GM19240 (cell line): ENCODE results near the gene ZMIZ1.

ENCODE experiments used
- DNase-seq: peaks from one replicate; pipeline ENCODE4 v3.0.0; 2011; ENCODE audit warnings: low spot score; ENCODE audit not compliant: insufficient read length

ZMIZ1 gene

DNA sequence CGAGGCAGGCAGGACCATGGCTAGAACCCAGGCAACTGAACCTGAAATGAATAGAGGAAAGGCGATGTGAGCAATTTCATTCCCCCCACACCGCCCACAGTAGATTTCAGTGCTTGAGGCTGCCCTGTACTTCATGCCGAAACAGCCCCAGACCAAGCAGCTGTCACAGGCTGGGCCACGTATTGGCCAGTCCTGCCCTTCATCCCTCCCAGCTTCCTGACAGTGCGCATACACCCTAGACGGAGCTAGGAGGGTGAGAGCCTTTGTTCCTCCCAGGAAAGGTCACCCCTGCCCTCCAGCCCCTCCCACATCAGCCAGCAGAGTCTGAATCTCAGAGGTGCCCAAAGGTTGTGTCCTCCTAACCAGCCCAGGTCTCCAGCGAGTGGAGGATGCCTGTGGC is 98.8 kb downstream of the ZMIZ1 start:
- no peak for DNase-seq

DNA sequence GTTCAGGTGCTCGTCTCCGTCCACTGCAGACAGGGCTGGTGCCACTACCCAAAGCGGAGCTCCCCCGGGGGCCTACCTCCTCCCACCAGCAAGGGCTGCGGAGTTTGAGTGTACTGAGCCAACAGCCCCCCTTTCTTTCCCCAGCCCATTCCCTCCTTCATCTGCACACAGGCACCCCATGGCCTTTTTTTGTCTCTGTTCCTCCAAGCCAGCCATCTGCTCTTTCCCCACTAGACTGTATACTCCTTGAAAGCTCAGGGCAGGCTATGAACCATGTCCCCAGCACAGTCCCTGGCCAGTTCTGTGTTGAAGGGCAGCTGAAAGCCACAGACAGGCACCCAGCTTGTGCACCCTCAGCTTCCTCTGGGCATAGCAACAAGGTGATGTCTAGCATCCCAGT is 99.4 kb downstream of the ZMIZ1 start:
- no peak for DNase-seq

DNA sequence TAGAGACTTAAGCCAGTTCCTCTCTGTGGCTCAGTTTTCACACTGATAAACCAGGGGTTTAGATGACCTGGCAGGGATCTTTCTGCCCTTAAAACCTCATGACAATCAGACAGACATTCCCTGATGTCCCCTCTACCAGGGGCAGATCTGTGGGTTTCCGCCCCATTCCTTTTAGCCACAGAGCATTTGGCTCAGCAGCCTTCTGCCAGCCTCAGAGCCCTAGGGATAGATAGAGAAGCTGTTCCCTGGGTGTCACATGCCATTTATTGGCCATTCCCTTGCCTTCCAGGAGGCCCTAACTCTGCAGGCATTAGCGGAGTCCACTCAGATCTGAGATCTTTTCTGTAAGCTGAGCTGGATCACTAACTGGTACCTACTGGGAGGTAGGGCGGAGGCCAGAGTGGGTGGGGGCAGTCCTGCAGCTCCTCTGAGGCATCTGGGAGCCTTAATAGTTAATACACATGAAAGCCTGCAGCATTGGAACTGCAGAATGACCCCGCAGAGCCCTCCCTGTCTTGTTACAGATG is 101.5 kb downstream of the ZMIZ1 start:
- DNase-seq, result no peak

DNA sequence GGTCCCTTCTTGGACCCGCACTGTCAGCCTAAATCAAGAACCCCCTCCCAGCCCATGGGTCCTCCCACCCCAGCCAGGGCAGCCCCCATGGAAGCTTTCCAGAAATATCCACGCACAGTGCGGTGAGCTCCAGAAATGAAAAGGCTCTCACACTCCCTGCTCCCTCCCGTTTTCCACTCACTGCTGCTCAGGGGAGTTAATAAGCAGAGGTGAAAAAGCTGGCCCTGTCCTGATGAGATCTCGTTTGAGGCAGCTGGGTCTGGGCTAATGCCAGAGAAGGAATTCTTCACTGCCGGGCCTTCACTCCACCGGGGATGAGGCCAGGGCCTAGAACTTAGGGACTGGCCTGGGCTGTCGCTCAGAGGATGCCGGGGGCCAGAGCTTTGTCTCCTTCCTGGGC is 102.2 kb downstream of the ZMIZ1 start:
- DNase-seq, result no peak

DNA sequence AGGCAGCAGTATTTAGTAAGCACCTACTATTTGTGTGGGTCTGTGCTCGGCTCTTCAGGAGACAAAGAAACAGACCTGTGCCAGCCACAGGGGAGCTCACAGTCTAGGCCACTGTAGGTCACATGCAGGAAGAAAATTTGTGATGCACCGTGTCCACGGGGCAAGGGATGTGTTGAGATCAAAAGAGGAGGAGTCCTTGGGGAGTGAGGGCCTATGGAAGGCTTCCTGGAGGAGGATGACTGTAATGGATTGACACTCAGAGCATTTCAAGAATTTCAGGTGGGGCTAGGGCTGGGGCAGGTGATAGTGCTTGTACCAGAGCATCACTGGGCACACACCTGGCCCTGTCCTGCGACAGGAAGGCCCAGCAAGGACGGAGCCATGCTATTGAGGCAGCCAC is 102.7 kb downstream of the ZMIZ1 start:
- no peak for DNase-seq

DNA sequence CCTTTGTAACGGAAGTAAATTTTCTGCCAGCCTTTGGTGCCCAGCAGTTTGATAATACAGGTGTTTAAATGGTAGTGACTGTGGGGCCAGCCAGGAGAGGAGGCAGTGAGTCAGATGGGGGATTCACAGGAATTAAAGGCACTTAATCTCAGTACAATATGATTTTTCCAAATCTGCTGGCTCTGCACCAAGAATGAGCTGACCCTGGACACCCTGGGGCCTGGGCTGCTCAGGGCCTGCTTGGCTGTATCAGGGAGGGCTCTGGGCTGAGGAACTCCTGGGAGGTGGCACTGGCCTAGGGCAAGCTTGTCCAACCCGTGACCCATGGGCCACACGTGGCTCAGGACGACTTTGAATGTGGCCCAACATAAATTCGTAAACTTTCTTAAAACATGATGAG is 104.1 kb downstream of the ZMIZ1 start:
- no peak for DNase-seq

DNA sequence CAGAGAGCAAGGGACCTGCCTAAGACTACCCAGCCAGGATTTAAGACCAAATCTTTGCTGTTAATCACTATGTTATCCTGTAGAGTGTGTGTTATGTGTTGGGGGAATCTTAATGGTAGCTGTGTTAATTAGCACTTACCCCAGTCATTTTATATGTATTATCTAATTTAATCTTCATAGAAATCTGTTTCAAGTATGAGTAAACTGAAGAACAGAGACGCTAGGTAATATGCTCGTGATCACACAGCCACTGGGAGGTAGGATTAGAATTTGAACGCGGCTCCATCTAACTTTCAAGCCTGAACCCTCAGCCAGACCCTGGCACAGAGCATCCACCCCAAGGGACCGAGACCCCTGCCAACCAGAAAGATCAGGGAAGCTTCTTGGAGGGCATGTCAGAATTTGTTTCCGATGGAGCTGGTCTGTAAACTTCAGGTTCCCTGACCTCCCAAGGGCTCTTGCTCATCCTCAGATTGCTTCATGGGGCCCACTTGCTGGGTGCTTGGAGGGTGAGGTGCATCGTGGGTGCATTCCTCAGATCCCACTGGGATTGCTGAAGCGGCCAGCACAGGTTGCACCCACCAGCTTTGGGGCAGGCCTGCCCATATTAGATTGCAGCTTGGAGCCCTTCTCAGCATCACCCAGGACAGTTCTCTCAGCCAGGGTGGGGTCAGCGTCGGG is 105.0 kb downstream of the ZMIZ1 start:
- DNase-seq, result no peak

DNA sequence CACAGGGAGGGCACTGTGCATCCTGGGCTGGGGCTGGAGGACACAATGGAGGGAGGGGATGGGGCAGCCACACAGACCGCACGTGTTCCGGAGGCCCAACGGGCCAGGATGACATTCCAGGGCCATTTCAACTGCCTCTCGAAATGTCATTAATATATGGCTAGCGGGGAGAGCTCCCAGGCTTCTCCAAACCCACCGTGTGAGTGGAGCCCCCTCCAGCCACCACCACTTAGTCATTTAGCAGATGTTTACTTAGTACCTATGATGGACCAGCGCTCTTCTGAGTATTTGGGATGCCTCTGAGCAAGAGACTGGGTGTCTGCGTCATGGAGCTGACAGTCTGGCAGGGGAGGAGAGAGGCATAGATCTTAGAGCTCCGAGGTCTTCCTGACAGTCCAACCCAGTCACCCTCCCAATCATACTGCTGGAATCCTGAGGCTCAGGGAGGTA is 107.3 kb downstream of the ZMIZ1 start:
- no peak for DNase-seq

DNA sequence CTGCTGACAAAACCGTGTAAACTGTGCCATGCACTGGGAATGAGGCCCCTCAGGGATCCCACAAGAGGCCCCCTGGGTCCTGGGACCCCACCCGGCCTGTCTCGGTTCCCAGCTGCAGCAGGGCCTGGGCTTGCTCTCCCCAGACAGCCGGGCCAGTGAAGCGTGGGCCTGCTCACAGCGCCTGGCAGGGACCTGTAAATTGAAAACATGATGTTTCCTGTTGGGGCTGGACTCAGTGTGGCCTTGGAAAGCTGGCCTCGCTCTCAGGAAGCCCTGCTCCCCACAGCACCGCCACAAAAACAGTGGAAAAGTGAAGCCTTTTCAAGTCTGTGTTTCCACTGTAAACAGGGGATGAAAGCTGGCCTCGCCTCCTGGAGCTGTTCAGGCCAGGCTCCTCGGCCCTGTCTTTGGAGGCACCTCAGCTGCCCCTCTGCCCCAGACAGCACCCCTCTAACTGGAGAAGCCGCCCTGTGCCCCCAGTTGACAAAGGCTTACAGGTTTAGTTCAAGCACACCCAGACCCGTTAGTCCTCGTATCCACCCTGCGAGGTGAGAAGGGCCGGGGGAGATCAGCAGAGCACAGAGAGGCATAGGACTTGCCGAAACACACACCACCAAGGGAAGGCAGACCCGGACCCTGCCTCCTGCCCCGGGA is 108.3 kb downstream of the ZMIZ1 start:
- no peak for DNase-seq

DNA sequence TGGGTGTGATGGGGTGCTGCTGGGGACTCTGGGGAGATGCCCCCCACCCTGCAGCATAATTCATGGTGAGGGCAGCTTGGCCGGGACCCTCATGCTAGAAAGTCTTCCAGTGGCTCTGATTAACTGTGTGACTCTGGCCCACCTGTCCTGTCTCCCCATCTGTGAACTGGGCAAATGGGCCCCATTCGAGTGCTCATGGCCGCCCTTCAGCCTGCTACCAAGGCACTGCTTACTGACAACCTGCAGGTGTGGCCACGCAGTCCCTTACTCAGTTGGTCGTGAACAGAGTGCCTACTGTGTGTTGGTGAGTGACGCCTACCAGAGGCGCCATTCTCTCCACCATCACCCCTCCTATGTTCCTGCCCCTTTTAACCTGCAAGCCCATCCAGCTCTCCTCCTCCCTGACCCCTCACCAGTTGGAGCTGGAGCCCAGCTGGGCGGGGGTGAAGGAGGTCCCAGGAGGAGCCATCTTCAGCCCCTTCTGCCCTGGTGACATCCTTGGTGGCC is 109.4 kb downstream of the ZMIZ1 start:
- no peak for DNase-seq

DNA sequence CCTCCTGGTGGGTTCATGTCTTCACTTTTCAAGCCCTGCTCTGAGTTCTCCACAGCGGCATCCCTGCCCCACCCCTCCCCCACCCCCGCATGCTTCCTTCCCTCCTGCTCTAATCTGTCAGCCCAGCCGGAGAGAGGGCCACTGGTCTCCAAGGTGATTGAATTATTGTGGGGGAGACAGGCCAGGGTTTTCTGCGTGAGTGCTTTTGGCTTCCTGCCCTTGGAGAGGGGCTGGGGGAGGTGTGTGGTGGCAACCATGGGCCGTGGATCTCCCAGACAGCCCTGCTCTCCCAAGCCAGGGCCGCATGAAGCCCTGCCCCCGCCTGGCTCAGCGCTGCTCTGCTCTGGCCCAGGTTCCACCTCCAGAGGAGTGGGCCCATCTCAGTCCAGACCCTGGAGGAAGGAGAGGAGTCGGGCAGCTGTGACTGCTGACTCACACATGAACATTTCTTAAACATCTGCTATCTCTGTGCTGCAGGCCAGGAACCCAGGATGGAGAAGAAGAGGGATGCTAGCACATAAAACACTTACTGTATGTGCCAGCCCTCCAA is 109.9 kb downstream of the ZMIZ1 start:
- no peak for DNase-seq

DNA sequence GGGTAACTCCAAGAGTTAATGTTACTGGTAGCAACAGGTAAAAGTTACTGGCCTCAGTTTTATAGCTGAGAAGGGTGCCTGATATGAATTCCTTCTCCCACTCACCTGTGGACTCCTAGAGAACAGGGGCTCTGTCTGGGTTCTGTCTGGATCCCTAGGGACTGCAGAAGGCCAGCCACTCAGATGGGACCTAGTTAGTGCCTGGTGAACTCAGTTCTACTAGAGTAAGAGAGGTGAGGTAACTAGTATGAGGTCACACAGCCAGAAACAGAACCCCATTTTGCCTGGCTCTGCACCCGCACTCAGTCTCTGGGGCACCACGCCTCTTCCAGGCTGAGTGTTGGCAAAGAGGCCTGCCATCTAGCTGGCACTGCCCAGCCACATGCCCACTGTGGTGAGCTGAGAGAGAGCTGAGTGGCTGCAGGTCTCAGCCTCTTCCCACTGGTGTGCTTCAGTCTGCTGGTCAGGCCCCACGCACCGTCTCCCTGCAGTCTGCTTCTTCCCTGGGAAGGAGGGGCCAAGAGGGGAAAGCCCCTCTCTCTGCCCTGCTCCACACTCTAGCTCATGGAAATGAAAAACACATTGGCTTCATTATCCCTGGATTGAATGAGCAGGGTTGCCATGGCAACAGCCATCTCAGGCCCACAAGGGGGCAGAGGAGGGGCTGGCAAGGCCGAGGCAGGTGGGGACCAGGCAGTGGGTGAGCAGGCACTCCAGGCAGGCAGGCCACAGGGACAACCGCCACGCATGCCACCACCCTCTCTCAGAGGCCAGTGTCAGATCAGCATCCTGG is 110.6 kb downstream of the ZMIZ1 start:
- no peak for DNase-seq

DNA sequence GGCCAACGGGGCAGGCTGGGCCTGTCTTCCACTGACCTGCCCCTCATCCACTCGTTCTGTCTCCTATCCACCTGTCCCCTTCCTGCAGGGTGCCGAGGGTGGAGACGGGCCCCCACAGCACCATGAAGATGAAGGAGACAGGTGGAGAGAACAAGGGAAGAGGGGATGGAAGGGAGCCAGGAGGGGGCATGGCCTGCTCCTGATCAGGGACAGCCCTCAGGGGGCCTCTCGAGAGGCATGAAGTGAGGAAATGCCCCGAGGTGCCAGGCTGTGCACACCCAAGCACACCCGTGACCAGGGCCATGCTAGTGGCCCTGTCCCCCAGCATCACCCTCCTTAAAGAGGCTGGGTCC is 111.2 kb downstream of the ZMIZ1 start:
- no peak for DNase-seq

DNA sequence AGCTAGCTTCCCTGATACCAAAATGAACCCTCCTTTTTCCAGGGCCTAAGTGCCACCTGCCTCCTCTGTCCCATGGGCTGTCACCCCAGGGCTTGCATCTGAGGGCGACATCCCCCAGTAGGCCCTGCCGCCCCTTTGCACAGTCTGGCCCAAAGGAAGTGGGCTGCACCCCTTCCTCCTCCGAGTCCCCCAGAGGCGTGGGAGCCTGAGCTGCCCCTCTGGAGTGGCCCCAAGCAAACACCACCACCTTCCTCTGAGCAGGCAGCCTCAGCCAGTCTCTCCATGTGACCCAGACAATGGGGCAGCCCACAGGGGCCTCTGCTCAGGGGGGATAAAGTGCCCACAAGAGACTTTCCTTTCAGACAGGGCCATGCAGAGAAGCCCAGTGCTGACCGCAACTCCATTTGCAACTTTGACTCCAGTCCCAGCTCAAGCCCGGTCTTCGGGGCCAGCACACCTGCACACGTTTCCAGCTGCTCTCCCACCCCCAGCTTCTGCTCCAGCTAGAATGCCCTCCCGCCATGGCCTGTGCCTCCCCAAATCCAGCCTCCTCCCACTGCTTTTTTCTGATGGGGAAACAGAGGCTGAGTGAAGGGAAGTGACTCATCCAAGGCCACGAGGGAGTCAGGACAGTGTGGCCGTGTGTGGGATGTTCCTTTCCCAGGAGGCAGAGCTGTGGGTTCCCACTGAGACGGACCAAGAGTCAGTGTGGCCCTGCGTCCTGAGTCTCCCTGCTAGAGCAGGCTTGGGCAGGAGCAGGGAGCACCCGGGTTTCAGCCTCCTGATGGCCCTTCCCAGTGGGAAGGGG is 111.9 kb downstream of the ZMIZ1 start:
- DNase-seq, result no peak

DNA sequence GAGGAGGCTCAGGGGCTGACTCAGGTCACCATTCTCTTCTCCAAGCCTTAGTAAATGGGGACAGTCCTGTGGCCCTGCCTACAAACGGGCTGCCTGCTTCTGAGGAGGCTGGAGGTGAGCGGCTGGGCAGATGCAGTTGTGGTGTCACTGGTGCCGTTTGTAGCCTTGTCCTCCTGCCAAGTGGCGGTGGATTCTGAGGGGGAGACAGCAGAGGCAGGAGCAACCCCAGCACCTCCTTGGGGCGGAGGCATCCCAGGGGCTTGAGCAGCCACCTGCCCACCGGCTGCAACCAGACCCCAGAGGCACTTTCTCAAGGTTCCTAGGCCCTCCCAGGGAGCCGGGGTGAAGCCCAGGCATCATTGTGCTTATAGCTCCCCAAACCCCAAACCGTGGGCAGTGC is 112.5 kb downstream of the ZMIZ1 start:
- DNase-seq, result no peak

DNA sequence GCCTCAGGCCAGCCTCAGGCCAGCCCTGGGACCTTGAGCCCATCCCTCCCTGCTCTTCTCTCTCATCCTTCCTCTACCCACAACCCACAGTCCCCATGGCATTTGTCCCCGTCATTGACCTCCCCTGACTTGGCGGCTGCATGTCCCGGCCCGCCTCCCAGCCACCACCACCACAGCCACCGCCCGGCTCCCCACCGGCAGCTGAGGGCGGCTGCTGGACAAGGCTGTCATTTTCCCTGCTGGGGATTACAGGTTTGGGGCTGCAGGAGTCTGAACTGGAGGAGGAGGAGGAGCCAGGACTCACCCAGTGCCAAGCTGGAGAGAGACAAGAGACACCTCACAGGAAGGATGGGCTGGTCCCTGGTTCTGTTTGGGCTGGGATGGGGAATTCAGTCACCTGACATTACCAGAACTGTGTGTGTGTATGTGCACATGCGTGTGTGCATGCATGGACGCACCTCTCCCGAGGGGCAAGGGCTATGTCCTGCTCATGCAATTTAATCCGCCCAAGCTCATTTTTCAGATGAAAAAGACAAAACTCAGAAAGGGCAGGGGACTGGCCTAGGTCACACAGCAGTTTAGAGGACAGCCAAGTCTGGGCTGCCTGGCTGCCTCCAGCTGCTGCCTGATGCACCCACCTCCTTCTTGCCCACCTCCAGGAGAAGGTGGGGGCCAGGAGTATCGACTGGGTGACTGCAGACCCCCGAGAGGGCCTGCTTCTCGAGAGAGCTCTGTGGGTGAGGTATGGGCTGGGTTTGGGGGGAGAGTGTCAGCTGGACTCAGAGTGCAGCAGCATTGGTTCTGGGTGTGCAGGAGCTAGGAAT is 113.1 kb downstream of the ZMIZ1 start:
- DNase-seq, result no peak

DNA sequence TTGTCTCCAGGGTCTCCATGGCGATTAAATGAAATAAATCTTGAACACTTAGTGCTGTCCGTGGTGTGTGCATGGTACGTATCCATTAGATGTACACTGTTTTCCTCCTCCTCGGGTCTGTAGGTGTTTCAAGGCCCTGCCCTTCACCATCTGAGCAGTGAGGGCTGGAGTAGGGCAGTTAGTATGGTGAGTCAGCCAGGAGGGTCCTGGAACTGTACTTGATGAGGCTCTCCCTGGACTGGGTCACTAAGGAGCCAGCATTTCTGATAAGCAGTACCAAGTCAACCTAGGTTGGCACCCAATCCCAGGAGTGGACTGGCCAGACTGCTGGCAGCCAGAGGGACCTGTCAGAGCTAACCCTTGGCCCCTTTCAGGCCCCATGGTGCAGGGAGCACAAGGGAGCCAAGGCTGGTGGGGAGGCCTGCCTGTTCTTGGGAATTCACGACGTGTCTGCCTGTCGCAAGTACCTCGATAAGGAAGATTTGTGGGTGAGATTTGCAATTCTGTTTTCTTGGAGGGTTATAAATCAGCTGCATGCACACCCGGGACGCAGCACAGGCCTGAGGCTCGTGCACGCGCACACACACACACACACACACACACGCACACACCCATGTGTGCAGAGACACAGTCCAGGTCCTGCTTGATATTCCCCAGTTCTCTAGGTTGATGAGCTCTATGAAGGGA is 114.2 kb downstream of the ZMIZ1 start:
- no peak for DNase-seq

DNA sequence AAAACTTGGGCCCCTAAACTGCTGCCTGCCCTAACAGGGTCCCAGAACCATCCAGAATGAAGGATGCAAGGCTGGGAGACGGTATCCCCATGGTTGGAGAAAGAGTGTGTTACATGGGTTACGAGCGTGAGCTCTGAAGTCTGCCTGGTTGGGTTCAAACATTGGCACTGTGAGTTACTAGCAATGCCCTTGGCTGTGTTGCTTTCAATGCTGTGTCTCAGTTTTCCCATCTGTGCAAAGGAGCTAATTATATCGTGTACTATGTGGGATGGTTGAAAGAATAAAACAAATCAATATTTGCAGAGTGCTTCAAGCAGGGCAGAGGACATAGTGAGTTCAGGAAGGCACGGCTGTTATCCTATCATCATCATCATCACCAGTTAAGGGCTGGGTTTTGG is 114.7 kb downstream of the ZMIZ1 start:
- no peak for DNase-seq

DNA sequence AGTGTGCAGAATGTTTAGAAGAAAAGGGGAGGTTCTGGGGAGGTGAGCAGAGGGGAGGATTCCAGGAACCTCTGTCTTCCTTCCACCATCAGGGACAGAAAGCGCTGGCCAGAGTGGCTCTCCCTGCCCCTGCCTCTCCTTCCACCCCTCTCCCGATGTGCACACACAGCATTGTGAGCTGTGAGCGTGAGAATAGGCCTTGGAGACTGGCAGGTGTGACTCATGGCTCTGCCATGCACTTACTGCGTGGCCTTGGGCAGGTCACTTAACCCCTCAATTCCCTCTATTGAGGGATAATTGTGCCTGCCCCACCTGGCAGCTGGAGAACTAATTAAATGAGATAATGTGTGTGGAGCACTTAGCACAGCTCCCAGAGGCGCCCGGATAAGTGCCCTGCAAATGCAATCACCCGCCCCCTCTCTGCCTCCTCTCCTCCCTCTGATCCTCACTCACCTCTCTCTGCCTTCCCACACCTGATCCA is 115.4 kb downstream of the ZMIZ1 start:
- no peak for DNase-seq
